GM18498 (cell line): ENCODE measurements around the gene RPL22L1.
"Not testable (repeated sequence)": the region's sequence is repeated elsewhere in the genome, so short reads cannot be mapped to it uniquely, and the experiment has no call there.

ENCODE experiments used
- ATAC-seq: cut with Tn5 transposase; IDR thresholded peaks from one replicate; pipeline ENCODE4 v1.9.1; 2021; ENCODE audit warnings: mild to moderate bottlenecking, moderate library complexity; ENCODE audit not compliant: unreplicated experiment

The RPL22L1 gene

GRCh38 chr3:170836491-170836890, 33.5 kb downstream of the RPL22L1 start:
- no peak for ATAC-seq

GRCh38 chr3:170835336-170835735, 34.7 kb downstream of the RPL22L1 start:
- no peak for ATAC-seq

- no peak for ATAC-seq
Measured at GRCh38 chr3:170830580-170830979, 39.4 kb downstream of the RPL22L1 start.

GRCh38 chr3:170829546-170830272, 40.3 kb downstream of the RPL22L1 start:
- no peak for ATAC-seq

- no peak for ATAC-seq
Measured at GRCh38 chr3:170826047-170826446, 43.9 kb downstream of the RPL22L1 start.

- not testable (repeated sequence) for ATAC-seq
Measured at GRCh38 chr3:170823562-170823961, 46.4 kb downstream of the RPL22L1 start.

GRCh38 chr3:170818325-170818724, 51.7 kb downstream of the RPL22L1 start:
- not testable (repeated sequence) for ATAC-seq

GRCh38 chr3:170817471-170817870, 52.5 kb downstream of the RPL22L1 start:
- ATAC-seq, result not testable (repeated sequence)

- ATAC-seq, result no peak
Measured at GRCh38 chr3:170816841-170817240, 53.2 kb downstream of the RPL22L1 start.

- ATAC-seq, result no peak
Measured at GRCh38 chr3:170816341-170816740, 53.7 kb downstream of the RPL22L1 start.

- ATAC-seq, result no peak
Measured at GRCh38 chr3:170815936-170816335, 54.1 kb downstream of the RPL22L1 start.

- no peak for ATAC-seq
Measured at GRCh38 chr3:170815340-170815739, 54.7 kb downstream of the RPL22L1 start.
